Islet of Langerhans (tissue), 1 donor: ENCODE results near the gene CDCA8.
A peak's percentile ranks its signal among the peaks of the same experiment; 100 is the strongest.
"Not testable (repeated sequence)": the region's sequence is repeated elsewhere in the genome, so short reads cannot be mapped to it uniquely, and the experiment has no call there.

Source experiments
- FAIRE-seq: peaks from one replicate; lab custom pipeline; 2011; peaks lifted over from hg19 to GRCh38; lab: Jason Lieb, UNC

The CDCA8 gene

GRCh38 chr1:37673920-37674319 is 18.4 kb upstream of the CDCA8 start:
- FAIRE-seq, result no peak

GRCh38 chr1:37676281-37677142 is 15.8 kb upstream of the CDCA8 start:
- no peak for FAIRE-seq

- no peak for FAIRE-seq
Observed at GRCh38 chr1:37677143-37677439, 15.2 kb upstream of the CDCA8 start.

- FAIRE-seq, result no peak
Observed at GRCh38 chr1:37677808-37678207, 14.5 kb upstream of the CDCA8 start.

DNA sequence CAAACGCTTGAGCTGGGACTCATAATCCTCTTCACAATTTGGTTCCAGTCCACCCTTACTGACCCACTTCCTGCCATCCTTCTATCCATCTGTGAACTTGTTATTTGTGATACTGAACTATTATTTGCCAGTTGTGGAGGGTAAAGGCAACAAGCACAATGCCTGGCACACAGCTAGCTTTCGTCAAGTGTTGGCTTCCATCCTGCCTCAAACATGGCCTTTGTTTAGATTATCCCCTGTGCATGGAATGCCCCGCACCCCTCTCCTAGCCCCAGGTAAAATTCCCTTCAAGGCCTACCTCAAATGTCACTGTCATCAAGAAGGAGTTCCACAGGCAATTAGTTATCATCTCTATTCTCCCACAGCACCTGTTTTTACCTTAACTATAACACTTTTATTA is 11.4 kb upstream of the CDCA8 start:
- no peak for FAIRE-seq

DNA sequence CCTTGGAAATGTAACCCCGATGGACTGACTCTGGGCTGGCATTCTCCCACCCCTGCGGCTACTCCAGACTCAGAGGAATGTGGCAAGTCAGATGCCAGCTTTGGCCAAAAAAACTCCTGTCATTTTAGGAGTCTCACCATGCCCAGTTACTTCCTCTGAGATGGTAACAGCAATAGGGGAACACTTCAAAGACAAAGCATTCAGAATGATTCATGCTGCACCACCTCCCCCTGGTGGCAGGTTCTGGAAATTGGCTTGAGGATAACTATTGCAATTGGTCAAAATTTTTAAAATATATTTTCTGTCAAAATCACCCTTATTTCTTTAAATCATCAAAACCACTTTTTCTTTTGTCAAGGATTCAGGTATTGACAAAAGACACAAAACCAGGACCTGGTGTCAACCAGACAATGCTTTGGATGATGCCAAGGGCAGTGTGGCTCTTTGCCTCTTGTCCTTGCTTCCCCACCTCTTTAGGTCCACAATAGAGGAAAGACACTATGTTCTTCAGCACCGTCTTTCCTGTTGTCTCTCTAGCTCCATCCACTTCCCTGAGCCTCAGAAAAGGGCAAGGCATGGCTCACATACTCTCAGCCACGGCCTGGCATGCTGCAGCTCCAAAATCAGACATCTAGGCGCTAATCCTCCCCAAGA is 9.9 kb upstream of the CDCA8 start:
- FAIRE-seq, result peak; percentile 94

GRCh38 chr1:37684182-37684581 is 8.1 kb upstream of the CDCA8 start:
- FAIRE-seq, result not testable (repeated sequence)

GRCh38 chr1:37685722-37686121 is 6.6 kb upstream of the CDCA8 start:
- FAIRE-seq, result no peak

DNA sequence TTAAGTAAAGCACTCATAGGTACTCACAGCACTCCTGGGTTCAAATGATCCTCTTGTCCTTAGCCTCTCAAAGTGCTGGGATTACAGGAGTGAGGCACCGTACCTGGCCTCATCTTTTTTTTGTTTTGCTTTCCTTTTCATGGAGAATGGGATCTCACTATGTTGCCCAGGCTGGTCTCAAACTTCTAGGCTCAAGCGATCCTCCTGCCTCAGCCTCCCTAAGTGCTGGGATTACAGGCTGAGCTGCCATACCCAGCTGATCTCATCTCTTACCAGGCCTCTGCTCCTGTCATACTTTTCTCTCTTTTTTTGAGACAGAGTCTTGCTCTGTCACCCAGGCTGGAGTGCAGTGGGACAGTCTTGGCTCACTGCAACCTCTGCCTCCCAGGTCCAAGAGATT is 4.6 kb upstream of the CDCA8 start:
- FAIRE-seq, result not testable (repeated sequence)

DNA sequence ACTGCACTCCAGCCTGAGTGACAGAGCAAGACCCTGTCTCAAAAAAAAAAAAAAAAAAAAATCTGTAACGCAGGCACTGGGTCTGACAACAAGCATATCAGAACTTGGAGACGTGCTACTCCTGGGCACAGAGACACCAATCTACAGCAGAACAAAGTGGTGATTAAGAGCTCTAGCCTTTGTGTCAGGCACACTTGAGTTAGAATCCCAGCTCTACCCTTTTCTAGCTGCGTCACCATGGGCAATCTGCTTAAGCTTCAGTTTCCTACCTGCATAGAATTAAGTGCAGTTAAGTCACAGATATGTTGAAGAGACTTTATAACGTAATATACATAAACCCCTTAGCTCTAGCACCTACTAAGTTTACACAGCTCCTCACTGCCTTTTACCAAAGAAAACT is 3.4 kb upstream of the CDCA8 start:
- FAIRE-seq, result no peak

DNA sequence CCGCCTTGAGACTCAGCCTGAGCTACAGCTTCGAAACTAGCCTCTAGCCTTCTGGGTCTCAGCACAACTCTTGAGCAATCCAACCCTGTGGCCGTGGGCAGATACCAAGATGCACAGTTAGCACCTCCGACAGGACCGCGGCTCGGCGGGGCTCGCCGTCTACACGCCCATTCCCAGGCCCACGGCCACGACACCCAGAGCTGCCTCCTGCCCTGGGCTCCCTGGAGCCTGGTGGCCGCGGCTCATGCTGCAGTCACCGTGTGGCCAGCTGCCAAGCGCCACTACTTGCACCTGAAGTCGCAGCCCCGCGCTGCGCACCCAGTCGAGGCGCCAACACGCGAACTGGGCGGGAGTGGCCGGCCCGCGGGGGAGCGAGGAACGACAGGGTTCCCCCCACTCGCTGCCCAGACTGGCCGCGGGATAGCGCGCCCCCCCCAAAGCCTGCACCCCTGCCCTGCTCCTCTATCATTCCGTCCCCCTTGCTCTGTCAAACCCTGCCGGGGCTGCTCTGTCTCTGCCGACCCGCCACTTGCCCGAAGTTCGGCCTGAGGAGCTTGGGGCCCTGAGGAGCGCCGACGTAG is 729 bp upstream of the CDCA8 start:
- FAIRE-seq, result no peak

DNA sequence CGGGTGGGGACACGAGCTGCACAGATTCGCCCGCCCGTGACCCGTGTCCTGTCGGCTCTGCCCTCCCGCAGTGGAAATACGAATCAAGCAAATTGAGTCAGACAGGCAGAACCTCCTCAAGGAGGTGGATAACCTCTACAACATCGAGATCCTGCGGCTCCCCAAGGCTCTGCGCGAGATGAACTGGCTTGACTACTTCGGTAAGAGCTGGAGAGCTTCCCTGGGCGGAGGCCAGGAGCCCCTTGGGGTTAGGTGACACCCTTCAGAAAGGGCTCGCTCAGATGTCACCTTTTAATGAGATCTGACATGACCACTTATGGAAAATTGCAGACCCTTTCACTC is 489 bp downstream of the CDCA8 start:
- no peak for FAIRE-seq

DNA sequence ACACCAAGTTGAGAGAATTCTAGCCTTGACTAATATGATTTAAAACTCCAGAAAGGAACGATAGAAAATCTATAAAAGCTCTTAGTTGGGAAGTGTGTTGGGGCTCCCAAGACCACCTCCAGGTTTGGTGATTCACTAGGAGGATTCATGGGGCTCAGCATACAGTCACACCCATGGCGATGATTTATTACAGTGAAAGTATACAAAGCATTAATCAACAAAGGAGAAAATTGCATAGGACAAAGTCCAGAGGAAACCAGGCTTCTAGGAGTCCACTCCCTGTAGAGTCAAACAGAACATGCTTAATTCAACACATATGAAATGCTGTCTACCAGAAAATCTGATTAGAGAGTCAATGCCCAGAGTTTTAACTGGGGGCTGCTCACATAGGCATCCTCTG is 4.8 kb downstream of the CDCA8 start:
- no peak for FAIRE-seq

GRCh38 chr1:37697737-37698136 is 5.4 kb downstream of the CDCA8 start:
- no peak for FAIRE-seq

GRCh38 chr1:37699147-37699546 is 6.8 kb downstream of the CDCA8 start:
- FAIRE-seq, result no peak

GRCh38 chr1:37701051-37701450 is 8.7 kb downstream of the CDCA8 start:
- no peak for FAIRE-seq

- FAIRE-seq, result no peak
Observed at GRCh38 chr1:37703061-37703460, 10.7 kb downstream of the CDCA8 start.

GRCh38 chr1:37704966-37705365 is 12.7 kb downstream of the CDCA8 start:
- no peak for FAIRE-seq

DNA sequence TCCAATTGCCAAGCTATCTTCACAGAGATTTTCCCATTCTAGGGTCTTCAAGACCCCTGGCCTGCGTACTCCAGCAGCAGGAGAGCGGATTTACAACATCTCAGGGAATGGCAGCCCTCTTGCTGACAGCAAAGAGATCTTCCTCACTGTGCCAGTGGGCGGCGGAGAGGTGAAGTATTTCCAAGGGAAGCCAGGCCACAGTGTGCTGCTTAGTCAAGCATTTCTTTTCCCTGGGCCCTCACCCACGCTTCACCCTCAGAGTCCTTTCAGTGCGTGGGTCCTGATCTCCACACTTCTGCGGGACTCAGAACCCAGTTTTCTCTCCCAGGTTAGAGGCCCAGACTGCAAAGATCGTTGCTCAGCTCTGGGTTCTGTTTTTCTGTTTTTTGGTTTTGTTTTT is 13.1 kb downstream of the CDCA8 start:
- no peak for FAIRE-seq

DNA sequence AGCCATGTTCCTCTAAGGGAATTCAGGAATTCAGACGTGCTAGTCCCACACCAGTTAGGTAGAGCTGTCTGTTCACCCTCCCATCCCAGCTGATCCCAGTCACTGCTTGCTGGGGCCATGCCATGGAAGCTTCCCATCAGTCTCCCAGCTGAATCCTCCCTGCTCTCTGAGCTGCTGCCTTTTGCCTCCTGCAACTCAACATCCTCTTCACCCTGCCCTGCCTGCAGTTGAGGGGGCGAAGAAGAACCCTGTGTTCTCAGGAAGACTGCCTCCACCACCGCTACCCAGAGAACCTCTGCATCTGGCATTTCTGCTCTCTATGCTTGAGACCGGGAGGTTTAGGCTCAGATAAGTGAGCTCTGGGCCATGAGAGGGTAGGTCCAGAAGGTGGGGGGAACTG is 16.2 kb downstream of the CDCA8 start:
- FAIRE-seq, result no peak

- no peak for FAIRE-seq
Observed at GRCh38 chr1:37714226-37714625, 21.9 kb downstream of the CDCA8 start.

DNA sequence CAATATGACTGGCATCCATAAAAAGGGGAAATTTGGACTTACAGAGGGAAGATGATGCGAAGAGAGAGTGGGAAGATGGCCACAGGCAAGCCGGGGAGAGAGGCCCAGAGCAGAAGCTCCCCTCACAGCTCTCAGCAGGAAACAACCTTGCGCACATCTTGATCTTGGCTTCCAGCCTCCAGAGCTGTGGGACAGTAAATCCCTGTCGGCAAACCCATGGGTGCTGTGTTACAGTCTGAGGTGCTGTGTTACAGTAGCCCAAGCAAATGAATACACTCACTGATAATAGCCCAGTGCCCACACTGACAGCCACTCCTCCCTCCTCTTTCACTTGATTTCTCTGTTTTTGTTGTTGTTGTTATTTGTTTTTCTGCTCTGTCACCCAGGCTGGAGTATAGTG is 22.4 kb downstream of the CDCA8 start:
- FAIRE-seq, result no peak

- no peak for FAIRE-seq
Observed at GRCh38 chr1:37716321-37716720, 24.0 kb downstream of the CDCA8 start.

DNA sequence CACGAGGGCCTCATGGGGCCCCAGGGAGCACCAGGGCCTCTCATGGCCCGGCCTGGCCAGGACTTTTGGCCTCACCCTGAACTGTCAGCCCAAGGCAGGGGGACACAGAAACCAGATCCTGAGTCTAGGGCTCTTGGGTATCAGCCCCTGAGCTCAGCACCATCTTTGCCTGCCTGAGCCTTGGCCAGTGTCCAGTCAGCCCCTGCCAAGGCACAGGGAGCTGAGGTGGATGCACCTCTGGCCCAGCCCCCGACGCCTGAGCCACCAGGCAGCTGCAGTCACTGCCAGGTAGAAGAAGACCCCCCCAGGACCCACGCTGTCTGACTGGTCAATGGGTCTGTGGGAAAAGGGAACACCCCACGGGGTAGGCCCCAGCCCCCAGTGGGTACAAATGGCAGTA is 25.3 kb downstream of the CDCA8 start:
- no peak for FAIRE-seq
